GM12878 (cell line): ENCODE data around the gene DLG1. TPM values are rescaled to one million over a fixed set of nuclear protein-coding genes. Genes with fewer than 3 reads are reported as not detected.
A peak's percentile ranks its signal among the peaks of the same experiment; 100 is the strongest.

Experiments
- ATF3 ChIP-seq: IDR thresholded peaks from 2 replicates; pipeline ENCODE4 v1.6.1; 2011; ENCODE audit warnings: low read depth, mild to moderate bottlenecking, low read length, moderate library complexity, borderline replicate concordance; ENCODE audit errors: extremely low read depth
- ATF7 ChIP-seq: fragments of 450-650 bp; IDR thresholded peaks from 2 replicates; pipeline ENCODE4 v1.6.1; 2016; ENCODE audit warnings: low read depth, mild to moderate bottlenecking
- EGR1 ChIP-seq, 2 experiments: IDR thresholded peaks; 1 replicate in 1 of 2; 2 replicates in 1 of 2; pipeline ENCODE4 v1.6.1; 2011 to 2012; ENCODE audit warnings: low read depth in 2 of 2, low read length in 2 of 2, borderline replicate concordance in 1 of 2, mild to moderate bottlenecking in 1 of 2, moderate library complexity in 1 of 2
- FOXK2 ChIP-seq: fragments of 450-650 bp; IDR thresholded peaks from 2 replicates; pipeline ENCODE4 v1.6.1; 2017; ENCODE audit warnings: mild to moderate bottlenecking, moderate library complexity
- GATAD2B ChIP-seq: fragments of 450-650 bp; conservative IDR thresholded peaks from 2 replicates; pipeline ENCODE4 v1.6.1; 2017; ENCODE audit warnings: low read depth, mild to moderate bottlenecking, moderate library complexity
- HDAC2 ChIP-seq: fragments of 200-600 bp; sonication (generic); IDR thresholded peaks from 2 replicates; pipeline ENCODE4 v1.6.1; 2017
- HDGF ChIP-seq: fragments of 450-650 bp; IDR thresholded peaks from 2 replicates; pipeline ENCODE4 v1.6.1; 2016; ENCODE audit warnings: antibody characterized with exemption
- MEF2A ChIP-seq: IDR thresholded peaks from 2 replicates; pipeline ENCODE4 v1.6.1; 2011; ENCODE audit warnings: low read depth, mild to moderate bottlenecking, low read length, moderate library complexity; ENCODE audit not compliant: insufficient read depth
- MTA3 ChIP-seq: IDR thresholded peaks from 2 replicates; pipeline ENCODE4 v1.6.1; 2012; ENCODE audit warnings: low read length, inconsistent platforms, borderline replicate concordance
- NFIC ChIP-seq: IDR thresholded peaks from 2 replicates; pipeline ENCODE4 v1.6.1; 2012; ENCODE audit warnings: low read depth, mild to moderate bottlenecking, inconsistent platforms, low read length, moderate library complexity
- PAX5 ChIP-seq: IDR thresholded peaks from 2 replicates; pipeline ENCODE4 v1.6.1; 2011; ENCODE audit warnings: low read depth, low read length, borderline replicate concordance
- PAX8 ChIP-seq: fragments of 450-650 bp; IDR thresholded peaks from 2 replicates; pipeline ENCODE4 v1.6.1; 2017; ENCODE audit warnings: mild to moderate bottlenecking, moderate library complexity
- RELA ChIP-seq: fragments of 450-650 bp; IDR thresholded peaks from 2 replicates; pipeline ENCODE4 v1.8.0; 2014; ENCODE audit warnings: borderline replicate concordance; ENCODE audit not compliant: partially characterized antibody
- STAT1 ChIP-seq: fragments of 450-650 bp; conservative IDR thresholded peaks from 2 replicates; pipeline ENCODE4 v1.6.1; 2014; ENCODE audit warnings: antibody characterized with exemption, mild to moderate bottlenecking
- STAT3 ChIP-seq: IDR thresholded peaks from 2 replicates; pipeline ENCODE4 v1.6.1; 2011; ENCODE audit warnings: low read depth, low read length, improper control_type of control experiment
- SUPT20H ChIP-seq: IDR thresholded peaks from 2 replicates; pipeline ENCODE4 v1.6.1; 2011; ENCODE audit warnings: low read depth, mild to moderate bottlenecking, low read length, moderate library complexity, borderline replicate concordance; ENCODE audit not compliant: control insufficient read depth
- SUZ12 ChIP-seq: fragments of 200-600 bp; sonication (generic); IDR thresholded peaks from one replicate; pipeline ENCODE4 v1.6.1; 2018; ENCODE audit warnings: antibody characterized with exemption, mild to moderate bottlenecking; ENCODE audit not compliant: unreplicated experiment
- USF2 ChIP-seq: IDR thresholded peaks from 2 replicates; pipeline ENCODE4 v1.6.1; 2011; ENCODE audit warnings: low read depth, low read length, improper control_type of control experiment, borderline replicate concordance
- WRNIP1 ChIP-seq: IDR thresholded peaks from 2 replicates; pipeline ENCODE4 v1.6.1; 2011; ENCODE audit warnings: low read depth, low read length, improper control_type of control experiment, borderline replicate concordance
- ZBTB33 ChIP-seq: fragments of 450-650 bp; IDR thresholded peaks from 2 replicates; pipeline ENCODE4 v1.6.1; 2017; ENCODE audit warnings: mild to moderate bottlenecking
- ZNF274 ChIP-seq: IDR thresholded peaks from one replicate; pipeline ENCODE4 v1.8.0; 2011; ENCODE audit not compliant: insufficient read length, insufficient read depth
- ZZZ3 ChIP-seq: IDR thresholded peaks from 2 replicates; pipeline ENCODE4 v1.6.1; 2011; ENCODE audit warnings: low read depth; ENCODE audit not compliant: control insufficient read depth, insufficient read length
- polyA plus RNA-seq, 11 experiments: library from polyadenylated mRNA; depleted of rRNA in 4 of 11; unstranded in 6 of 11; stranded (reverse) in 5 of 11; fragments of >200 nt; fragmentation: Nextera tagmentation in 4 of 11; fragmentation: Illumina TruSeq in 1 of 11; extraction: Ambion mirVana in 4 of 11; extraction: Trizol in 1 of 11; gene quantifications; 1 replicate in 1 of 11; 2 replicates in 10 of 11; pipeline versions ENCODE4 v1.2.1 to v1.2.3, GENCODE V29; 2011 to 2016; ENCODE audit warnings: inconsistent platforms in 2 of 11, missing spikeins in 2 of 11, low read depth in 1 of 11
- total RNA-seq, 4 experiments: library from RNA; depleted of rRNA in 3 of 4; stranded (reverse); fragments of >200 nt in 3 of 4; fragmentation: Illumina TruSeq in 1 of 4; extraction: Trizol in 1 of 4; gene quantifications; 2 replicates each; pipeline versions ENCODE4 v1.2.1 to v1.2.3, GENCODE V29; 2013 to 2021
- TF ChIP-seq, protein P1 (sequence below): IDR thresholded peaks from 2 replicates; pipeline ENCODE4 v1.6.1; 2011; ENCODE audit warnings: mild to moderate bottlenecking, low read depth, low read length, moderate library complexity; ENCODE audit not compliant: insufficient replicate concordance
- TF ChIP-seq, protein P2 (sequence below): IDR thresholded peaks from 2 replicates; pipeline ENCODE4 v1.6.1; 2012; ENCODE audit warnings: low read depth, low read length, improper control_type of control experiment

DLG1 gene
- total and polyA plus RNA-seq, 10 of the 15 experiments (the other 5 are each of a cell fraction or from before 2014, with no cell fraction given), result 9.2 to 63.1 (median 40.1) TPM

DNA sequence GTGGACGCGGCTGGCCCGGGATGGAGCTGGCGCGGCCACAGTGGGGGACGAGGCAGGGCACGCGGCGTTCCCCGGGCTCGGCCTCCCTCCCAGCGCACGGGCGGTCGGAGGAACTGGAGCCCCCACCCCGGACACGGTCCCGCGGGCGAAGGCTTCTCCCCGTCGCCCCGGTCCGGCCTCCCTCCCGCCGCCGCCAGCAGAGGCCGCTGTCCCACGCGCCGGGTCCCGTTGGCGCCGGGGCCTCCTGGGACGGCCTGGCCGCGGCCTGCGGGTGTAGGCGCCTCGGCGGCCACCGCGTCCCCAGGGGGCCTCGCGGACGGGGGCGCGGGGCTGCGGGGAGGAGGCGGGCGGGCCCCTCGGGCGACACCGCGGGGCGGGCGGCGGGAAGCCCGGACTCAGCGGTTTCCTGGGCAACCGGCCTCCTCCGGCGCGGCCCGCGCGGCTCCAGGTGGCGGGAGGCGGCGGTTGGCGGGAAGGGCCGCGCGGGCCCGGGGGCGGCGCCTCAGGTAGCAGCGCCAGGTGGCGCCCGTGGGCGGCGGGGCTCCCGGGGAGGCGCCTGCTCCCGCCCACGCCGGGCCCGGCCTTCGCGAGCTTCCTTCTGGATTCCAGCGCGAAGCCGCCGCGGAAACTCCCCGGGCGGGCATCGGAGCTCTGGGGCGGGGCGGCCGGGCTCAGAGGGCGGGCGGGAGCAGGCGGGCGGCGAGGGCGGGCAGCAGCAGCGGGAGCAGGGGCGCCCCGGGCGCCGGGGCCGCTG is 295.5 kb downstream of the DLG1 start (continued):
- TF ChIP-seq STAT3 (no peak), FOXK2 (no peak), SUZ12 (no peak), HDAC2 (no peak), PAX5 (peak; percentile 8; the same call in 1 of the 2 replicates), ZZZ3 (no peak), NFIC (no peak), STAT1 (no peak), EGR1 (IDR thresholded peaks at IDR 0.05; ENCODE audit: borderline replicate concordance in 1 of 2, low read depth in 2 of 2, low read length in 2 of 2) (peak; percentile 61 to 99), SUPT20H (no peak), USF2 (no peak), GATAD2B (peak; percentile 97), PAX8 (no peak), ATF3 (no peak), ZNF274 (no peak), RELA (no peak), ZBTB33 (no peak), WRNIP1 (no peak), MTA3 (no peak), HDGF (no peak), MEF2A (no peak), ATF7 (no peak)
- TF ChIP-seq, protein P1, sequence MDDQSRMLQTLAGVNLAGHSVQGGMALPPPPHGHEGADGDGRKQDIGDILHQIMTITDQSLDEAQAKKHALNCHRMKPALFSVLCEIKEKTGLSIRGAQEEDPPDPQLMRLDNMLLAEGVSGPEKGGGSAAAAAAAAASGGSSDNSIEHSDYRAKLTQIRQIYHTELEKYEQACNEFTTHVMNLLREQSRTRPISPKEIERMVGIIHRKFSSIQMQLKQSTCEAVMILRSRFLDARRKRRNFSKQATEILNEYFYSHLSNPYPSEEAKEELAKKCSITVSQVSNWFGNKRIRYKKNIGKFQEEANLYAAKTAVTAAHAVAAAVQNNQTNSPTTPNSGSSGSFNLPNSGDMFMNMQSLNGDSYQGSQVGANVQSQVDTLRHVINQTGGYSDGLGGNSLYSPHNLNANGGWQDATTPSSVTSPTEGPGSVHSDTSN, result no peak
- TF ChIP-seq, protein P2, sequence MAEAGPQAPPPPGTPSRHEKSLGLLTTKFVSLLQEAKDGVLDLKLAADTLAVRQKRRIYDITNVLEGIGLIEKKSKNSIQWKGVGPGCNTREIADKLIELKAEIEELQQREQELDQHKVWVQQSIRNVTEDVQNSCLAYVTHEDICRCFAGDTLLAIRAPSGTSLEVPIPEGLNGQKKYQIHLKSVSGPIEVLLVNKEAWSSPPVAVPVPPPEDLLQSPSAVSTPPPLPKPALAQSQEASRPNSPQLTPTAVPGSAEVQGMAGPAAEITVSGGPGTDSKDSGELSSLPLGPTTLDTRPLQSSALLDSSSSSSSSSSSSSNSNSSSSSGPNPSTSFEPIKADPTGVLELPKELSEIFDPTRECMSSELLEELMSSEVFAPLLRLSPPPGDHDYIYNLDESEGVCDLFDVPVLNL, result no peak
